Hematopoietic multipotent progenitor cell treated with erythropoietin and hydrocortisone succinate and interleukin-3 and kit ligand, for 17 days (in vitro differentiated cells): ENCODE results near the gene PIK3CD.
A peak's percentile ranks its signal among the peaks of the same experiment; 100 is the strongest.

Source experiments
- DNase-seq: peaks from one replicate; pipeline ENCODE4 v3.0.0-alpha.2; 2015; ENCODE audit warnings: low spot score

PIK3CD gene

GRCh38 chr1:9719978-9720722, 68.6 kb downstream of the PIK3CD start:
- DNase-seq: no peak

DNA sequence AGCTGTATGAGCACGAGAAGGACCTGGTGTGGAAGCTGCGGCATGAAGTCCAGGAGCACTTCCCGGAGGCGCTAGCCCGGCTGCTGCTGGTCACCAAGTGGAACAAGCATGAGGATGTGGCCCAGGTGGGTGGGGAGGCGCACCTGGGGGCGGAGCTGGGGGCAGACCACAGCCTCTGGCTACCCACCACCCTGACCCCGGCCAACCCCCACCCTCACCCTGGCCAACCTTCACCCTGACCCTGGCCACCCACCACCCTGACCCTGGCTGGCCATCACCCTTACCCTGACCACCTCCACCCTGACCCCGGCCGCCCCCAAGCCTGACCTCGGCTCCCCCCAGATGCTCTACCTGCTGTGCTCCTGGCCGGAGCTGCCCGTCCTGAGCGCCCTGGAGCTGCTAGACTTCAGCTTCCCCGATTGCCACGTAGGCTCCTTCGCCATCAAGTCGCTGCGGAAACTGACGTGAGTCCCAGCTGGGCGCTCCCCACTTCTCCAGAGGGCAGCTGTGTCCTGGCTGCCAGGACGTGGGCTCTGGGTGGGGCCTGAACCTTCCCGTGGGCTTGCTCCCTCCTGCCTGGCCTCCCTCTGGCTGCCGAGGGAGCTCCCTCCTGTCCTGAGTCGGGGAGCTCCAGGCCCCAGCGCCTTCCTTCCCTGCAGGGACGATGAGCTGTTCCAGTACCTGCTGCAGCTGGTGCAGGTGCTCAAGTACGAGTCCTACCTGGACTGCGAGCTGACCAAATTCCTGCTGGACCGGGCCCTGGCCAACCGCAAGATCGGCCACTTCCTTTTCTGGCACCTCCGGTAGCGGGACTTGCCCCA, 69.5 kb downstream of the PIK3CD start:
- DNase-seq: no peak

GRCh38 chr1:9721606-9722377, 70.3 kb downstream of the PIK3CD start:
- peak; percentile 41 for DNase-seq

GRCh38 chr1:9722378-9722749, 70.8 kb downstream of the PIK3CD start:
- DNase-seq: no peak

GRCh38 chr1:9723068-9723805, 71.7 kb downstream of the PIK3CD start:
- no peak for DNase-seq

GRCh38 chr1:9723926-9724325, 72.4 kb downstream of the PIK3CD start:
- no peak for DNase-seq

DNA sequence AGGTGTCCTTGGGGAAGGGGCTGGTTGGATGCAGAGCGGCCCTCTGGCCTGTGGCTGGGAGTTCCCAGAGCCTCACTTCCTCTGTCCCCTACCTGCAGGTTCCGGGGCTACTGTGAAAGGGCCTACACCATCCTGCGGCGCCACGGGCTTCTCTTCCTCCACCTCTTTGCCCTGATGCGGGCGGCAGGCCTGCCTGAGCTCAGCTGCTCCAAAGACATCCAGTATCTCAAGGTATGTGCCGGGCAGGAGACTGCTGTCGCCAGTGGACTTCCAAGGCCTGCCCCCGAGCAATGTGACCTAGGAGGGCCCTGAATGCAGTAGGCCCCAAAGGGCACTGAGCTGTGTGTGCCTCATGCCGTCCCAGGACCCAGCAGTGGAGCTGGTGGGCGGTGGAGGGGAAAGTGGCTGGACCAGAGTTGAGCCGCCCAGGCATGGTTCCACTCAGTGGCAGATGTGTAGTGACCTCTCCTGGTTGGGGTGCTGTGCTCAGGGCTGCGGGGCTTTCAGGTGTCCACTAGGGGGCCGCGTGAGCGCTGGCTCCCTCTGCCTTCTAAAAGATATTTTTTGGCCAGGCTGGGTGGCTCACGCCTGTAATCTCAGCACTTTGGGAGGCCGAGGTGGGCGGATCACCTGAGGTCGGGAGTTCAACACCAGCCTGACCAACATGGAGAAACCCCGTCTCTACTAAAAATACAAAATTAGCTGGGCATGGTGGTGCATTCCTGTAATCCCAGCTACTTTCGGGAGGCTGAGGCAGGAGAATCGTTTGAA, 73.4 kb downstream of the PIK3CD start:
- peak; percentile 61 for DNase-seq

DNA sequence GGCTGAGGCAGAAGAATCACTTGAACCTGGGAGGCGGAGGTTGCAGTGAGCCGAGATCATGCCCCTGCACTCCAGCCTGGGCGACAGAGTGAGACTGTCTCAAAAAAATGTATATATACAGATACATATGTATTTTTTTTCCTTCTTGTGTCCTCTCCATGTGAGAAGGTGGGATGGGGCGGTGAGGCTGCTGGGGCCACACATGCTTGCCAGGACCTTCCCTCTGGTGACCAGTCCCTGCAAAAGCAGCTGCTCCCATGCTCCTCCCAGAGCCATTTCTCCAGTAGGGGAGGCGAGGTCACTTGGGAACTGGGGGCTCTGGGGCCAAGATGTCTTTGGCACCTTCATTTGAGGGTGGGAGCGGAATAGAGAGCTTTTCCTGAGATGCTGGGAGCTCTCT, 74.9 kb downstream of the PIK3CD start:
- no peak for DNase-seq

DNA sequence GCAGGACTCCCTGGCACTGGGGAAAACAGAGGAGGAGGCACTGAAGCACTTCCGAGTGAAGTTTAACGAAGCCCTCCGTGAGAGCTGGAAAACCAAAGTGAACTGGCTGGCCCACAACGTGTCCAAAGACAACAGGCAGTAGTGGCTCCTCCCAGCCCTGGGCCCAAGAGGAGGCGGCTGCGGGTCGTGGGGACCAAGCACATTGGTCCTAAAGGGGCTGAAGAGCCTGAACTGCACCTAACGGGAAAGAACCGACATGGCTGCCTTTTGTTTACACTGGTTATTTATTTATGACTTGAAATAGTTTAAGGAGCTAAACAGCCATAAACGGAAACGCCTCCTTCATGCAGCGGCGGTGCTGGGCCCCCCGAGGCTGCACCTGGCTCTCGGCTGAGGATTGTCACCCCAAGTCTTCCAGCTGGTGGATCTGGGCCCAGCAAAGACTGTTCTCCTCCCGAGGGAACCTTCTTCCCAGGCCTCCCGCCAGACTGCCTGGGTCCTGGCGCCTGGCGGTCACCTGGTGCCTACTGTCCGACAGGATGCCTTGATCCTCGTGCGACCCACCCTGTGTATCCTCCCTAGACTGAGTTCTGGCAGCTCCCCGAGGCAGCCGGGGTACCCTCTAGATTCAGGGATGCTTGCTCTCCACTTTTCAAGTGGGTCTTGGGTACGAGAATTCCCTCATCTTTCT, 75.5 kb downstream of the PIK3CD start:
- DNase-seq: no peak

DNA sequence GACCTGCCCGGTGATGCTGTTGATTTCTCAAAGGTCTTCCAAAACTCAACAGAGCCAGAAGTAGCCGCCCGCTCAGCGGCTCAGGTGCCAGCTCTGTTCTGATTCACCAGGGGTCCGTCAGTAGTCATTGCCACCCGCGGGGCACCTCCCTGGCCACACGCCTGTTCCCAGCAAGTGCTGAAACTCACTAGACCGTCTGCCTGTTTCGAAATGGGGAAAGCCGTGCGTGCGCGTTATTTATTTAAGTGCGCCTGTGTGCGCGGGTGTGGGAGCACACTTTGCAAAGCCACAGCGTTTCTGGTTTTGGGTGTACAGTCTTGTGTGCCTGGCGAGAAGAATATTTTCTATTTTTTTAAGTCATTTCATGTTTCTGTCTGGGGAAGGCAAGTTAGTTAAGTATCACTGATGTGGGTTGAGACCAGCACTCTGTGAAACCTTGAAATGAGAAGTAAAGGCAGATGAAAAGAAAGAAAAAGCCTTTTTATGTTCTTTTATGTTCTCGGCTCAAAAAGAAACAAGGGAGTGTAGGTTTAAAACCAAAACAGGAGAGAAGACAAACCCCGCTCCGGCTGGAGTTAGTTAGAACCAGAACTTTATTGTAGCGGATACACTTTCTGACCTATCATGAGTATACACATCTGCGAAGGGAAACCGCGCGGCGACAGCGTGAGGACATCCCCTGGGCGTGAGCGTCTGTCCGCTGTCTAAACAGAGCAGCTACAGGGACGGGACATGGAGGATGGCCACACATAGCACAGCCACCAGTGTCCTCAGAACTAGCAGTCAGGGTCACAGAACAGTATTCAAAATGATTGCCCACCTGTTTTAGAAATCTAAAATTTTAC, 77.1 kb downstream of the PIK3CD start:
- DNase-seq: no peak

- DNase-seq: no peak
These were observed 78.0 kb downstream of the PIK3CD start for GRCh38 chr1:9729523-9729922.

GRCh38 chr1:9730096-9730901, 78.8 kb downstream of the PIK3CD start:
- DNase-seq: no peak

GRCh38 chr1:9731051-9731537, 79.6 kb downstream of the PIK3CD start:
- DNase-seq: no peak

GRCh38 chr1:9731561-9731960, 80.0 kb downstream of the PIK3CD start:
- no peak for DNase-seq

GRCh38 chr1:9732123-9732971, 80.8 kb downstream of the PIK3CD start:
- DNase-seq: no peak

DNA sequence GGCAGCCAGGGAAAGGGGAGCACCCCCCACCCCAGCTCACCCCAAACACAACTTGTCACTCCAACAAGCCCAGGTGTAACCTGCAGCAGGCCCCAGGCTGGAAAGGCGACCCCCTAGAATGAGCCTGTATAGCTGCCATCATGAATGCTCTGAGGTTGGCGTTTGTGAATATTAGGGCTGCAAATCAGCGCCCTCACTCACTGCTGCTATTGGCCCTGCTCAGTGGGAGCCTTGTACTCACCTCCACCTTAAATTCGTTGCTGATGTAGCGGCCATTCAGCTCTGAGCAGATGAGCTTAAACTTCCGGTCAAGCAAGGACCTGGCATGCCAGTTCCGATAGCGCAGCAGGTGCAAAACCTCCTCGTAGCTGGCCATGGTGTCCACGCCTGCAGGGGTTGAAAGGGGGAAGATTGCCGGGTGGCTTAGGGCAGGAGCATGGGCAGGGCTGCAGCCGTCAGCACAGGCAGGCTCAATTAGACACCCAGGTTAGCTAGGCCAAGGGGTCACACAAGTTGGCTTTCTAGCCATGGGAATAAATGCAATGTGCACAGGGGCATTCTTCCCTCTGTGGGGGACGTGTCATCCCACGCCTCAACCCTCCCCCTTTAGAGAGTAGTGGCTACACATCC, 81.7 kb downstream of the PIK3CD start:
- DNase-seq: no peak

DNA sequence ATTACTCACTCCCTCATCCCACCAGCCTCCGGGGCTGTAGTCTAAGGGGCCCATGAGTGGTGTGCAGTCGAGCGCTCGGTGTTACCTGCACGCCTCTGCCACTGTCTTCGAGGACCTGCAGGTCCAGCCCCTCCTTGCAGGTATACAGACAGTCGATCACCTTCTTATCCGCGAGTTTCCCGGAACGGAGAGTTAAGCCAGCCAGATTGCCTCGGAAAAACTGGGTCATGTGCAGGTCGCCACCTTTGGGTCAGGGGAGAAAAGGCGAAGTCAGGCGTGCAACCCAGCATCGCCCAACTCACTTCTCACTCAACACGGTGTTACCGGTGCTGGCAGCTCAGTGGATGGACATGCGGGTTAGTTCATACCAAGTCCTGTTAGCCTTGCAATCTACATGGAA, 84.3 kb downstream of the PIK3CD start:
- no peak for DNase-seq
